Activated CD4-positive, alpha-beta T cell treated with anti-CD3 and anti-CD28 coated beads for 24 hours (primary cell): ENCODE results near the gene MICU1.
"Not testable (repeated sequence)": the region's sequence is repeated elsewhere in the genome, so short reads cannot be mapped to it uniquely, and the experiment has no call there.

Experiments used
- DNase-seq, 2 donors: peaks; one replicate each; pipeline ENCODE4 v3.0.0-alpha.2; 2020; ENCODE audit warnings: low read depth in 2 of 2

Gene MICU1

GRCh38 chr10:72503694-72504438 lies 122.0 kb downstream of the MICU1 start:
- DNase-seq: no peak

GRCh38 chr10:72503241-72503640 lies 122.6 kb downstream of the MICU1 start:
- no peak for DNase-seq

GRCh38 chr10:72502581-72502980 lies 123.3 kb downstream of the MICU1 start:
- no peak for DNase-seq

- no peak for DNase-seq
Observed at GRCh38 chr10:72499701-72500100, 126.2 kb downstream of the MICU1 start.

GRCh38 chr10:72490951-72491350 lies 134.9 kb downstream of the MICU1 start:
- DNase-seq: no peak

- no peak for DNase-seq
Observed at GRCh38 chr10:72487521-72487920, 138.4 kb downstream of the MICU1 start.

- DNase-seq: no peak
Observed at GRCh38 chr10:72487116-72487515, 138.8 kb downstream of the MICU1 start.

- DNase-seq: no peak
Observed at GRCh38 chr10:72485701-72486100, 140.2 kb downstream of the MICU1 start.

GRCh38 chr10:72484521-72484920 lies 141.4 kb downstream of the MICU1 start:
- no peak for DNase-seq

GRCh38 chr10:72483471-72483870 lies 142.4 kb downstream of the MICU1 start:
- no peak for DNase-seq

GRCh38 chr10:72480861-72481260 lies 145.0 kb downstream of the MICU1 start:
- no peak for DNase-seq

- DNase-seq: no peak
Observed at GRCh38 chr10:72477463-72477862, 148.4 kb downstream of the MICU1 start.

GRCh38 chr10:72472306-72472705 lies 153.6 kb downstream of the MICU1 start:
- DNase-seq: no peak

GRCh38 chr10:72470666-72471065 lies 155.2 kb downstream of the MICU1 start:
- no peak for DNase-seq

GRCh38 chr10:72467064-72467463 lies 158.8 kb downstream of the MICU1 start:
- not testable (repeated sequence) for DNase-seq

GRCh38 chr10:72466018-72466417 lies 159.9 kb downstream of the MICU1 start:
- no peak for DNase-seq

- no peak for DNase-seq
Observed at GRCh38 chr10:72464438-72464837, 161.4 kb downstream of the MICU1 start.

GRCh38 chr10:72462261-72462660 lies 163.6 kb downstream of the MICU1 start:
- DNase-seq: no peak

GRCh38 chr10:72461085-72461484 lies 164.8 kb downstream of the MICU1 start:
- DNase-seq: no peak

- no peak for DNase-seq
Observed at GRCh38 chr10:72460284-72460876, 165.5 kb downstream of the MICU1 start.

- no peak for DNase-seq
Observed at GRCh38 chr10:72459301-72459700, 166.6 kb downstream of the MICU1 start.

- no peak for DNase-seq
Observed at GRCh38 chr10:72455889-72456595, 169.8 kb downstream of the MICU1 start.

GRCh38 chr10:72449941-72450441 lies 175.9 kb downstream of the MICU1 start:
- DNase-seq: no peak
